Fibroblast of the aortic adventitia (primary cell): ENCODE measurements around the gene ZBTB18. TPM values are rescaled to one million over a fixed set of nuclear protein-coding genes. Genes with fewer than 3 reads are reported as not detected.
A peak's percentile ranks its signal among the peaks of the same experiment; 100 is the strongest.

Experiments used
- DNase-seq: peaks from one replicate; pipeline ENCODE4 v3.0.0-alpha.2; 2010; ENCODE audit warnings: low read depth
- H3K4me3 ChIP-seq: 2 replicates; pipeline ENCODE4 v1.5.1; 2011; ENCODE audit warnings: low read depth, mild to moderate bottlenecking, control low read depth, low read length, moderate library complexity
- total RNA-seq: library from RNA; depleted of rRNA; stranded (reverse); fragments of >200 nt; gene quantifications from 2 replicates; pipeline ENCODE4 v1.2.3, GENCODE V29; 2012; ENCODE audit warnings: low replicate concordance
- TF ChIP-seq, protein P1 (sequence below): IDR thresholded peaks from 2 replicates; pipeline ENCODE4 v1.5.1; 2011; ENCODE audit warnings: mild to moderate bottlenecking, low read length, control low read depth, inconsistent platforms; ENCODE audit not compliant: insufficient read depth

The ZBTB18 gene
- total RNA-seq, 1 donor, result 2.9 TPM

DNA sequence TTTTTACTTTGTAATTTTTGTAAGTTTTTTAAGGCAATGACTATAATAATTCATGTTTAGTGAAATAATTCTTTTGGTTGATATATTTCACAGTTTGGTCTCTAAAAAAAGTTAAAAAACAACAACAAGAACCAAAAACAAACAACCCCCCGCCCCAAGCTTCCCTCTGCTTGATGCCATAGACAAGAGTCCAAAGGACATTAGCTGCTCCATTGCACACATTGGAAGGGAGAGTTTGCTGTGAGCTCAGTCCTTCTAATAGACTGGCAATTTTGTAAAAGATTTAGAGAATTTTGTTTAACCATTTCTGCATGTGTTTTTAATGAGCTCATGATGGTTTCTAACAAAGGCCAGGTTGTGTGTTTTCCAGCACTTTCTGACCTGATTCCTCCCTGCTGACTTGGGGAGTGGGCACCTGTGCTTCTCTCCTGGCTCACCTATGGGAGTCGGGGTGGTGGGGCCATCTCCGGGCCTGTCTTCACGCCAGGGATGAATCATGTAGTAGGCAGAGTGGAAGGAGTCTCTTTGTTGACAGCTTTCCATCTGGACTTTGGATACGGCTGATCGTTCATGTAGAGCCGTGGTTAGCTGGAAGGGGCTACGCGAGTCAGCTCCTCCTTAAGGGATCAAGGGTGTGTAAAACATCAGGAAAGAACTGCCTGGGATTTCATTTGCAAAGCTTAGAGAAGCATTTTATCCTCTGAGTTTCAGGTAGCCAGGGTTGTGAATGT, 14.1 kb downstream of the ZBTB18 start:
- DNase-seq, result no peak
- TF ChIP-seq, protein P1, sequence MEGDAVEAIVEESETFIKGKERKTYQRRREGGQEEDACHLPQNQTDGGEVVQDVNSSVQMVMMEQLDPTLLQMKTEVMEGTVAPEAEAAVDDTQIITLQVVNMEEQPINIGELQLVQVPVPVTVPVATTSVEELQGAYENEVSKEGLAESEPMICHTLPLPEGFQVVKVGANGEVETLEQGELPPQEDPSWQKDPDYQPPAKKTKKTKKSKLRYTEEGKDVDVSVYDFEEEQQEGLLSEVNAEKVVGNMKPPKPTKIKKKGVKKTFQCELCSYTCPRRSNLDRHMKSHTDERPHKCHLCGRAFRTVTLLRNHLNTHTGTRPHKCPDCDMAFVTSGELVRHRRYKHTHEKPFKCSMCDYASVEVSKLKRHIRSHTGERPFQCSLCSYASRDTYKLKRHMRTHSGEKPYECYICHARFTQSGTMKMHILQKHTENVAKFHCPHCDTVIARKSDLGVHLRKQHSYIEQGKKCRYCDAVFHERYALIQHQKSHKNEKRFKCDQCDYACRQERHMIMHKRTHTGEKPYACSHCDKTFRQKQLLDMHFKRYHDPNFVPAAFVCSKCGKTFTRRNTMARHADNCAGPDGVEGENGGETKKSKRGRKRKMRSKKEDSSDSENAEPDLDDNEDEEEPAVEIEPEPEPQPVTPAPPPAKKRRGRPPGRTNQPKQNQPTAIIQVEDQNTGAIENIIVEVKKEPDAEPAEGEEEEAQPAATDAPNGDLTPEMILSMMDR, result no peak
- no peak overlapping the region for H3K4me3 ChIP-seq

DNA sequence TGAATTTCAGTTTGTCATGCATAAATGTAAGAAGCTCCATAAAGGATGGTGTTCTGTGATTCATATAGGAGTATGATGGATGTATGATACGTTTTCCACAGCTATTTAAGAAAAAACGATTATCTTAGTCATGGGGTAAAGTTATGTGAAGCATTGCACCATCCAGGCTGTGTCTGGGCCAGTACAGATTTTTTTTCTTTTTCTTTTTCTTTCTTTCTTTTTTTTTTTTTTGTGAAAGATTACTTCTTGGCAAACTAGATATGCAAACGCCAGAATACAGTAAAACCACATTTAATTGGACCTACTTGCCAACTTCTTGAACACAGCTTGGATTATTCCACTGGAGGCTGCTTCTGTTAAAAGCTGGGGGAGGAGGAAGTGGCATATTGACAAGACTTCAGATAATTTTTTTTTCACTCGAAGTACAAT, 14.9 kb downstream of the ZBTB18 start:
- peak; percentile 86 for DNase-seq
- TF ChIP-seq, protein P1, result no peak

GRCh38 chr1:244066954-244067716, 16.1 kb downstream of the ZBTB18 start:
- TF ChIP-seq, protein P1, result no peak
- H3K4me3 ChIP-seq, result no peak overlapping the region
- no peak for DNase-seq

More for the DNA sequence above, 14.9 kb downstream of the ZBTB18 start:
- no peak overlapping the region for H3K4me3 ChIP-seq

DNA sequence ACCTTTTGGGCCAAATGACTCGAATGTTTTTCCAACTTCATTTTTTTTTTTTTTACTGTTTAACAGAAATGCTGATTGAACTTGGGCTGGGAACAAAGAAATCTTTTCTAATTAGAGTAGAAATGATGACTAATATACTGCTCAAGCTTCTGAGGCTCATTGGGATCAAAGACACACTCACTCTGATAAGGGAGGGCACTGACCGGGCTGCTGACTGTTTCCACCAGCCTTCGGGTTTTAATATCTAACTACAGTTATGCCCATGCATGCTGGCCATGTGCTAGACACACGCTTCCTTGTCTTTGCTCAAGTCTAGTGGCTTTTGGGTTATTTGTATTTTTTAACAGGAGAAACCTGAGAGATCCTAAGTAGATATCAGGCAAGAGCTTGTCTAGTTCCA, 16.8 kb downstream of the ZBTB18 start:
- no peak for DNase-seq
- TF ChIP-seq, protein P1, result no peak
- H3K4me3 ChIP-seq, result no peak overlapping the region

DNA sequence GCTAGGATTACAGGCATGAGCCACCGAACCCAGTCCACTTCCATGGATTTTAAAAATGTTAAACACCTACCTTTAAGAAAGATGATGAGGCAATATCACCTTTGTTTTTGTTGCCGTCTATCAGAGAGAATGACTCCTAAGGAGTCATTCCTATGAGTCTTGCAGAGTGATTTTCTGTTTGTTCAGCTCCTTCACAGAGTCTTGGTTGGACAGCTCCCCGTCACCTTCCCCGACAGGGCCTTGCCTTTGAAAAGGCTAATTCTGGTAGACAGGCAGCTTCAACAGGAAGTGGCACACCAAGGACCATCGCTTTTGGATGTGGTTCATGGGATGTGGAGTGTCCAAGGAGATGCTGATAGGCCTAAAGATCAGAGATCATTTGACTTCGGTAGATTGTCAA, 17.5 kb downstream of the ZBTB18 start:
- TF ChIP-seq, protein P1, result no peak
- no peak overlapping the region for H3K4me3 ChIP-seq
- no peak for DNase-seq

- no peak overlapping the region for H3K4me3 ChIP-seq
- TF ChIP-seq, protein P1, result no peak
- DNase-seq, result no peak
These were observed 18.3 kb downstream of the ZBTB18 start for GRCh38 chr1:244069326-244069898.
